Amniotic stem cell (primary cell): ENCODE results near the gene TMOD1.

Source experiments
- DNase-seq: peaks from one replicate; lab custom pipeline; 2025; lab: John Stamatoyannopoulos, UW

TMOD1 gene

GRCh38 chr9:97548819-97549540, 47.5 kb downstream of the TMOD1 start:
- no peak for DNase-seq

- DNase-seq = no peak
Observed at GRCh38 chr9:97550386-97550785, 48.9 kb downstream of the TMOD1 start.

- no peak for DNase-seq
Observed at GRCh38 chr9:97551308-97551707, 49.8 kb downstream of the TMOD1 start.

- DNase-seq = no peak
Observed at GRCh38 chr9:97553141-97553540, 51.7 kb downstream of the TMOD1 start.

- no peak for DNase-seq
Observed at GRCh38 chr9:97553841-97554240, 52.4 kb downstream of the TMOD1 start.

GRCh38 chr9:97554566-97555075, 53.2 kb downstream of the TMOD1 start:
- DNase-seq = no peak

- DNase-seq = no peak
Observed at GRCh38 chr9:97555164-97555563, 53.7 kb downstream of the TMOD1 start.

GRCh38 chr9:97556036-97556720, 54.7 kb downstream of the TMOD1 start:
- no peak for DNase-seq

- DNase-seq = no peak
Observed at GRCh38 chr9:97556721-97557605, 55.5 kb downstream of the TMOD1 start.

- DNase-seq = no peak
Observed at GRCh38 chr9:97557606-97558095, 56.2 kb downstream of the TMOD1 start.

GRCh38 chr9:97558701-97559101, 57.2 kb downstream of the TMOD1 start:
- no peak for DNase-seq

- DNase-seq = no peak
Observed at GRCh38 chr9:97559111-97559514, 57.6 kb downstream of the TMOD1 start.

GRCh38 chr9:97560154-97560553, 58.7 kb downstream of the TMOD1 start:
- no peak for DNase-seq

- DNase-seq = no peak
Observed at GRCh38 chr9:97560851-97561250, 59.4 kb downstream of the TMOD1 start.

GRCh38 chr9:97561501-97561900, 60.0 kb downstream of the TMOD1 start:
- DNase-seq = no peak

GRCh38 chr9:97562542-97562941, 61.1 kb downstream of the TMOD1 start:
- no peak for DNase-seq

GRCh38 chr9:97563458-97564135, 62.1 kb downstream of the TMOD1 start:
- DNase-seq = no peak

GRCh38 chr9:97564291-97565175, 63.1 kb downstream of the TMOD1 start:
- DNase-seq = peak; percentile 7

- DNase-seq = no peak
Observed at GRCh38 chr9:97565262-97565661, 63.8 kb downstream of the TMOD1 start.

GRCh38 chr9:97567182-97567893, 65.9 kb downstream of the TMOD1 start:
- no peak for DNase-seq
